HG03066 (cell line): ENCODE results near the gene EVA1C.
"Not testable (repeated sequence)": the region's sequence is repeated elsewhere in the genome, so short reads cannot be mapped to it uniquely, and the experiment has no call there.

Experiments used
- ATAC-seq: cut with Tn5 transposase; IDR thresholded peaks from one replicate; pipeline ENCODE4 v1.9.1; 2021; ENCODE audit warnings: low read depth; ENCODE audit not compliant: unreplicated experiment

The EVA1C gene

GRCh38 chr21:32521736-32522355 is 109.3 kb downstream of the EVA1C start:
- no peak for ATAC-seq

- no peak for ATAC-seq
Measured at GRCh38 chr21:32523463-32523862, 111.0 kb downstream of the EVA1C start.

- no peak for ATAC-seq
Measured at GRCh38 chr21:32523988-32524719, 111.6 kb downstream of the EVA1C start.

GRCh38 chr21:32525282-32525681 is 112.8 kb downstream of the EVA1C start:
- no peak for ATAC-seq

GRCh38 chr21:32529679-32530078 is 117.2 kb downstream of the EVA1C start:
- no peak for ATAC-seq

- ATAC-seq, result not testable (repeated sequence)
Measured at GRCh38 chr21:32530809-32531208, 118.3 kb downstream of the EVA1C start.

- ATAC-seq, result not testable (repeated sequence)
Measured at GRCh38 chr21:32531561-32531960, 119.1 kb downstream of the EVA1C start.

DNA sequence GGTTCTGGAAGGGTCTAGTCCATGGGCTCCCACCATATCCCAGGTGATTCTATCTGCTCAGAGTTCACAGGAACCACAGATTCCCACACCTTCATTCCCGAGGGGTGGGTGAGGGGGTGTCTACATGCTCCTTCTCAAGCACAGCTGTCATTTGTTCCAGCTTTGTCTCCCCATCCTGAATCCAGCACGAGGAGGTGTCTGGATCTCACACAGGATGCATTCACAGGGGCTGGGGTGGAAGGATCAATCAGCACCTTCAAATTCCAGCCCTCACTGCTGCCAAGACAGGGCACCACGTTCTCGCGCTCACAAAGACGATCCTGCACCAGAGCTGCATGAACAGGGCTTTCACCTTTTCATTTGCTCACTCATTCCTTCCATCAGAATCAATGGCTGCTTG is 120.1 kb downstream of the EVA1C start:
- ATAC-seq, result no peak

DNA sequence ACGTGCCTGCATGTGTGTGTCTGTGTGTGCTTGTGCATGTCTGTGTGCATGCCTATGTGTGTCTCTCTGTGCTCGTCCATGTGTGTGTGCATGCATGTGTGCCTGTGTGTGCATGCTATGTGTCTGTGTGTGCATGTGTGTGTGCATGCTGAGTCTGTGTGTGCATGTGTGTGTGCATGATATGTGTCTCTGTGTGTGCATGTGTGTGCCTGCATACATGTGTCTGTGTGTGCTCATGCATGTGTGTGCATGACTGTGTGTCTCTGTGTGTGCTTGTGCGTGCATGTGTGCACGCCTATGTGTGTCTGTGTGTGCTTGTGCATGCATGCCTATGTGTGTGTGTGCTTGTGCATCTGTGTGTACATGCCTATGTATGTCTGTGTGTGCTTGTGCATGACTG is 120.5 kb downstream of the EVA1C start:
- no peak for ATAC-seq

DNA sequence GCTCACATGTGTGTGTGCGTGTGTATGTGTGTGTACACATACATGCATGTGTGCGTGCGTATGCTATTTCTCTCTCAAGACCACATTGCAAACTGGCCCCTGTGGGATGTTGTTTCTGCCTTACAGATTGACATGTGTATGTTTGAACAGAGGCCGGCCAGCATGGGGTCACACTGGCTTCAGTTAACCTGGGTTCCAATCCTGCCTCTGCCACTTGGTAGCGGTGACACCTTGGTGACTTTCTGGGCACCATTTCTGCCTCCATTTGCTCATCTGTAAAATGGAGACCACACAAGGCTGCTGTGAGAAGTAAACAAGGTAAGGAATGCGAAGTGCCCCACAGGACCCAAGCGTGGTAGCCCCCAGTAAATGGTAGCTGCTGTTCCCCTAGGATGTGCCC is 121.1 kb downstream of the EVA1C start:
- ATAC-seq, result no peak

DNA sequence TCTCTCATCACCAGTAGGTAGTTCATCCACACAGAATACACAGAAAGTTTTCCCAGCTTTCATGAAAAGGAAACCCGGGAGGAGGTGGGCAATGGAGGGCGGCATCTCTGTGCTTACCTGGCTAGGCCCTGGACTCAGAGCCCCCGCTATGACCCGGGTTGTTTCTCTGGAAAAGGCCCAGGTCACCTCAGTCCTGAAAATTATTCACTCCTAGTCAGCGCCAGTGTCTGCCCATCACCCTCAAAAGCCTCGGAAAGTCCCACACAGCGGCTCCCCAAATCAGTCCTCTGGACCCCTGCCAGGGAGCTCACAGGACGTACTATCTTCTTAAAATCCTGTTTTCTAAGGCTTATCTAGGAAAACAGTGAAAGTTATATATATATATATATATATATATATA is 121.6 kb downstream of the EVA1C start:
- no peak for ATAC-seq

DNA sequence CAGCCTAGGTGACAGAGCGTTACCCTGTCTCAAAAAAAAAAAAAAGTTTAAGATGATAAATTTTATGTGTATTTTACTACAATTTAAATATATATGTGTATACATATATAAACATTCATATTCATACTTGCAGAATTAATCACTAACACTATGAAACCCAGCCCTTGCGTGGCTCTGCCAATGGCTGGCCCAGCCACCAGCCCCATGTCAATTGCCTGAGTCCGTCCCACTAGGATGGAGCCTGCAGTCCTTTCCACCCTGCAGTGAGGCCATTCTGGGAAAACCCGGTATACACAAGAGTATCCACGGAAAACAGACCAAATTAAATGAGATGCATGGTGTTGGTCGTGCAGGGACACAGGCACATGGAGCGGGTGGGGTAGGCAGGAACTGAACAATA is 123.1 kb downstream of the EVA1C start:
- ATAC-seq, result no peak

DNA sequence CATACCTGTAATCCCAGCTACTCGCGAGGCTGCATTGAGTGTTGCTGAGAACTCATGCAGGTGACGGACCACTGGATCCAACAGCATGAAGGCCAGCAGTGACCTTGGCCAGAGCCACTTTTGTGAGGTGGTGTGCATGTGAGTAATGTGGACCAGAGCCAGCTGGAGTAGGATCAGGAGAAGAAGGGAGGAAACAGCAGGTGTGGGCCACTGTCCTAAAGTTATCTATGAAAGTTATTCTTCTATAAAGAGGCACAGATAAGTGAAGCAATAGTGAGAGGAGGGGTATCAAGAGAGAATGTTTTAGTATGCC is 125.0 kb downstream of the EVA1C start:
- ATAC-seq, result no peak

DNA sequence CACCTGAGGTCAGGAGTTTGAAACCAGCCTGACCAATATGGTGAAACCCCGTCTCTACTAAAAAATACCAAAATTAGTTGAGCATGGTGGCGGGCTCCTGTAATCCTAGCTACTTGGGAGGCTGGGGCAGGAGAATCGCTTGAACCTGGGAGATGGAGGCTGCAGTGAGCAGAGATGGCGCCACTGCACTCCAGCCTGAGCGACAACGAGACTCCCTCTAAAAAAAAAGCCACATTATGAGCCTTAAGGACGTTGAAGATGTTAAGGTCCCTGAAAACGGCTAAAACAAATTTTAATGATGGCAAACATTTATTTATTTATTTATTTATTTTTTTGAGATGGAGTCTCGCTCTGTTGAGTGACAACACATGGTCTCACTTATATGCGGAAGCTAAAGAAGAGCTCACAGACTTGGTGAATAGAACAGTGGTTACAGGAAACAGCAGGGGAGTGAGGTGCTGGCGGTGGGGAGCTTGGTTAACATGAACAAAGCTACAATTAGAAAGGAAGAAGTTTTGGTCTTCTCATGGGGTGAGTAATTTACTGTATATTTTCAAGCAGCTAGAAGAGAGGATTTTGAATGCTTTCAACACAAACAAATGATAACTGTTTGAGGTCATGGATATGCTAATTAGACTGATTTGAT is 125.8 kb downstream of the EVA1C start:
- no peak for ATAC-seq

DNA sequence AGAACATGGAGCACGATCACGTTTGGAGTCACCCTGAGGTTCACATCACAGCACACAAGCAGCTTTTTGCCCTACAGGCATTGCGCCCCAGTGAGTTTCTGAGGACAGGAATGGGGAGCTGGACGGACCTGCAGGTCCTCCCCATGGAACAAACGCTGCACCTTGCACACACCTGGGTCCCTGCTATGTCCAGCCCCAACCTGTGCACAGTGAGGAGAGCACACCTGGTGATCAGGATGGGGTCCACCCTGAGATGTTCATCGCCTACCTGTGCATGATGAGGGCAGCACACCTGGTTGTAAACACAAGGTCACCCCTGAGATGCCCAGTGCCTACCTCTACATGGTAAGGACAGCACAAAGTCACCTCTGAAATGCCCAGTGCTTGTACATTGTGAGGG is 126.9 kb downstream of the EVA1C start:
- ATAC-seq, result no peak

GRCh38 chr21:32543056-32543455 is 130.6 kb downstream of the EVA1C start:
- ATAC-seq, result not testable (repeated sequence)

GRCh38 chr21:32543975-32544374 is 131.5 kb downstream of the EVA1C start:
- ATAC-seq, result no peak

GRCh38 chr21:32544697-32545096 is 132.2 kb downstream of the EVA1C start:
- no peak for ATAC-seq

DNA sequence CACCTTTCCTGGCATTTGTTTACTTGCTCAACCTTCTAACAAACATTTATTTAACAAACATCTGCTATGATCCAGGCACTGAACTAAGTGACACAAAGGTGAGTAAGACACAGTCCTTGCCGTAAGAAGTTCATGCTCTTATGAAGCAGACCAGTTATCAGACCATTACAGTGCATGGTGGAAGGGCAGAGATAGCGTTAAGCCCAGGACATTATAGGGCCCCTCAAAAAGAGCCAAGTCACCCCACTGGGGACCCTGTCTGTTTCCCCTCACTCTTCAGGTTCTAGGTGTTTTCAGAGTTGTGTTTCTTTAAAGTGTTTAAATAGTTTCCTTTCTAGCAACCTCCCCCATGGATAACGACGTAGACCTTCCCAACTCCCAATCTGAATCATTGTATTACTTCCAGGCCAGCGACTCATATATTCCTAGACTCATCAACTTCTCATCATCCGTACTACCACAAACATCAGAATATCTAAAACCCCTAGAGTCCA is 133.5 kb downstream of the EVA1C start:
- no peak for ATAC-seq

- no peak for ATAC-seq
Measured at GRCh38 chr21:32547018-32547417, 134.5 kb downstream of the EVA1C start.

- ATAC-seq, result no peak
Measured at GRCh38 chr21:32548978-32549377, 136.5 kb downstream of the EVA1C start.

GRCh38 chr21:32549440-32549839 is 136.9 kb downstream of the EVA1C start:
- ATAC-seq, result no peak
